Measurements from ENCODE around the gene PRR14L.

DNA sequence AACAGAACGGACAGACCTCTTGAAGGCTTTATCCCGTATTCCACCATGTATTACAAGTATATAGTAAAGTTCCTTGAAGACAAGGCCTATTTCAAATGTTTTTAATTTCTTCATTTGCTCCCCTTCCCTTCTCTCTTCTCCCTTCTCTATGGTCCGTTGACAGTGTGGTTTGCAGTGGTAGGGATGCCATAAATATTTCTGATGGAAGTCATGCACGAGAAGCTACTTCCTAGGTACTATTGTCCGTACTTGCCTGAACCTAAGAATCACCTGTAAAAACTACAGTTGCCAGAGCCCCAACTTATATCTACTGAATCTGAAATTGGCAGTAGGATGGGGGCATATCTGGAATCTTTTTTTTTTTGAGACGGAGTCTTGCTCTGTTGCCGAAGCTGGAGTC, 90.7 kb downstream of the PRR14L start:
- TF ChIP-seq EZH2 (IDR thresholded peaks at IDR 0.05): no peak
- TF ChIP-seq POLR2AphosphoS5 (IDR thresholded peaks at IDR 0.05; ENCODE audit: borderline replicate concordance, low read depth, low read length): no peak

Data from SK-N-MC (cell line).